HCT116 (cell line): ENCODE data around the gene IGFL4. TPM values are rescaled to one million over a fixed set of nuclear protein-coding genes. Genes with fewer than 3 reads are reported as not detected.

Source experiments
- ATAC-seq: fragments of 200-7000 bp; cut with Tn5 transposase; 2 replicates; pipeline ENCODE4 v1.9.1; 2020; ENCODE audit warnings: mild to moderate bottlenecking, moderate library complexity
- BruUV-seq: library from RNA; stranded (reverse); fragments of 400-500 nt; replicated peaks from 2 replicates; lab custom pipeline; 2021; lab: Mats Ljungman, UMichigan
- CTCF ChIA-PET: fragments of 300-600 bp; sonication (Branson Sonifier 250); formaldehyde crosslinking; loops from one replicate; lab custom pipeline; 2021; ENCODE audit warnings: antibody characterized with exemption; lab: Charles Lee
- POLR2A ChIA-PET: fragments of 300-600, 350-600 bp; sonication (Branson Sonifier 250); formaldehyde crosslinking; loops from one replicate; lab custom pipeline; 2021; ENCODE audit warnings: antibody characterized with exemption; lab: Charles Lee
- RAD21 ChIA-PET, 2 experiments: fragments of 300-600 bp; sonication (Branson Sonifier 250); formaldehyde crosslinking; loops; one replicate each; lab custom pipeline; 2023; ENCODE audit warnings: low total read pairs in 2 of 2; ENCODE audit not compliant: uncharacterized antibody in 2 of 2, unreplicated experiment in 2 of 2, low non-redundant PET in 1 of 2; lab: Charles Lee
- DNase-seq: peaks from one replicate; pipeline ENCODE4 v3.0.0-alpha.2; 2010; ENCODE audit warnings: low read depth, low spot score
- H2AFZ ChIP-seq: fragments of 200-600 bp; shearing (Covaris generic), sonication (generic); 2 replicates; pipeline ENCODE4 v1.6.1; 2017; ENCODE audit warnings: low read depth, mixed run types, mixed read lengths, antibody characterized with exemption, low read length; ENCODE audit not compliant: poor library complexity, severe bottlenecking
- H3K27ac ChIP-seq: 2 replicates; pipeline ENCODE4 v1.5.1; 2012; ENCODE audit warnings: low read depth, low read length
- H3K27me3 ChIP-seq: fragments of 200-600 bp; sonication (generic); 2 replicates; pipeline ENCODE4 v1.6.1; 2016; ENCODE audit warnings: mixed run types, low read length, mixed read lengths; ENCODE audit not compliant: insufficient read depth
- H3K36me3 ChIP-seq, 2 experiments: fragments of 200-500 bp in 1 of 2; fragments of 200-600 bp in 1 of 2; sonication (Bioruptor generic) in 1 of 2; sonication (generic) in 1 of 2; 2 replicates each; pipeline versions ENCODE4 v1.5.1 to v1.6.1; 2014 to 2016; ENCODE audit warnings: low read length in 2 of 2, inconsistent platforms in 1 of 2, mixed read lengths in 1 of 2, mixed run types in 1 of 2; ENCODE audit not compliant: insufficient read depth in 2 of 2, control insufficient read depth in 1 of 2
- H3K4me1 ChIP-seq, 2 experiments: fragments of 200-600 bp in 1 of 2; sonication (generic) in 1 of 2; 2 replicates each; pipeline versions ENCODE4 v1.5.1 to v1.6.1; 2012 to 2017; ENCODE audit warnings: low read length in 2 of 2, inconsistent platforms in 1 of 2, mild to moderate bottlenecking in 1 of 2, mixed read lengths in 1 of 2, mixed run types in 1 of 2, moderate library complexity in 1 of 2; ENCODE audit not compliant: insufficient read depth in 2 of 2, control insufficient read depth in 1 of 2
- H3K4me2 ChIP-seq: fragments of 200-600 bp; sonication (generic); 2 replicates; pipeline ENCODE4 v1.6.1; 2017; ENCODE audit warnings: mixed run types, low read length, mixed read lengths
- H3K4me3 ChIP-seq, 2 experiments: fragments of 200-600 bp in 1 of 2; sonication (generic) in 1 of 2; replicated peaks in 1 of 2; 2 replicates each; pipeline ENCODE4 v1.5.1; 2011 to 2016; ENCODE audit warnings: low read length in 2 of 2, control low read depth in 1 of 2, low read depth in 1 of 2, mild to moderate bottlenecking in 1 of 2, mixed read lengths in 1 of 2, mixed run types in 1 of 2
- H3K79me2 ChIP-seq: fragments of 200-600 bp; sonication (generic); 2 replicates; pipeline ENCODE4 v1.6.1; 2017; ENCODE audit warnings: mild to moderate bottlenecking, mixed run types, low read length, moderate library complexity, mixed read lengths; ENCODE audit not compliant: insufficient read depth
- H3K9ac ChIP-seq: fragments of 200-600 bp; sonication (generic); 2 replicates; pipeline ENCODE4 v1.6.1; 2016; ENCODE audit warnings: low read length, mixed read lengths
- H3K9me2 ChIP-seq: fragments of 200-600 bp; sonication (generic), shearing (Covaris generic); 2 replicates; pipeline ENCODE4 v1.6.1; 2017; ENCODE audit warnings: mixed run types, mild to moderate bottlenecking, moderate library complexity; ENCODE audit not compliant: insufficient read depth
- H3K9me3 ChIP-seq, 2 experiments: fragments of 200-500 bp in 1 of 2; fragments of 200-600 bp in 1 of 2; sonication (Bioruptor generic) in 1 of 2; sonication (generic) in 1 of 2; 2 replicates each; pipeline ENCODE4 v1.6.1; 2014 to 2017; ENCODE audit warnings: low read length in 2 of 2, mixed read lengths in 2 of 2, inconsistent platforms in 1 of 2, low read depth in 1 of 2, mild to moderate bottlenecking in 1 of 2, mixed run types in 1 of 2, moderate library complexity in 1 of 2; ENCODE audit not compliant: control insufficient read depth in 1 of 2, insufficient read depth in 1 of 2
- H4K20me1 ChIP-seq: fragments of 200-600 bp; sonication (generic), shearing (Covaris generic); 2 replicates; pipeline ENCODE4 v1.6.1; 2017; ENCODE audit warnings: mixed run types, mild to moderate bottlenecking, moderate library complexity; ENCODE audit not compliant: insufficient read depth
- CBX3 ChIP-seq: IDR thresholded peaks from 2 replicates; pipeline ENCODE4 v1.6.1; 2012; ENCODE audit warnings: low read depth
- CTCF ChIP-seq, 3 experiments: fragments of 200-600 bp in 1 of 3; sonication (generic) in 1 of 3; IDR thresholded peaks in 2 of 3; conservative IDR thresholded peaks in 1 of 3; 2 replicates each; pipeline ENCODE4 v1.5.1; 2012 to 2017; ENCODE audit warnings: low read depth in 2 of 3, low read length in 2 of 3, antibody characterized with exemption in 1 of 3, borderline replicate concordance in 1 of 3, control low read depth in 1 of 3, mild to moderate bottlenecking in 1 of 3, mixed read lengths in 1 of 3, mixed run types in 1 of 3, moderate library complexity in 1 of 3; ENCODE audit not compliant: insufficient read depth in 1 of 3
- EGR1 ChIP-seq: IDR thresholded peaks from 2 replicates; pipeline ENCODE4 v1.6.1; 2012; ENCODE audit warnings: low read depth
- JUND ChIP-seq: IDR thresholded peaks from 2 replicates; pipeline ENCODE4 v1.6.1; 2012
- POLR2A ChIP-seq: IDR thresholded peaks from 2 replicates; pipeline ENCODE4 v1.7.0; 2011; ENCODE audit warnings: borderline replicate concordance; ENCODE audit not compliant: insufficient read depth, insufficient read length; ENCODE audit errors: extremely low read depth
- ZNF274 ChIP-seq: fragments of 200-500 bp; sonication (Bioruptor generic); IDR thresholded peaks from 2 replicates; pipeline ENCODE4 v1.6.1; 2014; ENCODE audit warnings: mild to moderate bottlenecking, low read depth, low read length, inconsistent platforms
- intact Hi-C: fragments of 100-400 bp; cut with micrococcal nuclease; formaldehyde crosslinking; loops from 2 replicates; pipeline ENCODE4 v1.10.0; 2022
- total RNA-seq: library from RNA; stranded (reverse); gene quantifications from one replicate; pipeline ENCODE4 v1.2.1, GENCODE V29; 2021; ENCODE audit not compliant: unreplicated experiment
- TF ChIP-seq, protein P1 (sequence below): IDR thresholded peaks from 2 replicates; pipeline ENCODE4 v1.6.1; 2012; ENCODE audit warnings: low read depth
- TF ChIP-seq, protein P2 (sequence below): IDR thresholded peaks from 2 replicates; pipeline ENCODE4 v1.6.1; 2012

The IGFL4 gene
- total RNA-seq, 1 experiment from 2014 or later = not detected

DNA sequence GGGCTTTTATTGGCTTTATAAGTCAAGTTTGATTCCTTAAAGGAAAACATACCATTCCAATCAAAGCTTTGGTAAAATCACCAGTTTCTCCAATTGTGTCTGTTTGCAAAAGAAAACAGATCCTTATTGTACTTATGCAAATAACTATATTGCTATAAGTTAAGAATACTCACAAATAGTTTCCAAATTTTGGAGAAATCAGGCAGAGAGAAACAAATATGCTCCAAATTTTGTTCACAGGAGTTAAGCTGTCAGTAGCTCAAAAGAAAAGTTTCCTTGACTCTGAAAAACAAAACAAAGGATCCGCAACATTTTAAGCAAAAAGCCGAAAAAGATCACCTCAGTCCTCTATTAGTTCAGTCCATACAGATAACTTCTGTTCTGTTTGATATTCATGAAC lies 19.2 kb upstream of the IGFL4 start:
- CTCF ChIA-PET = no interaction called here
- ATAC-seq (no peak), DNase-seq (no peak)
- Histone ChIP-seq H3K4me1 (peaks cover 0 to 6% of the 10 kb centered on the region in 2 experiments; a peak in 1 of 4 replicates), H3K9me3 (no peaks in the 10 kb centered on the region), H3K9me2 (no peaks in the 10 kb centered on the region), H3K9ac (no peak overlapping the region), H3K79me2 (no peaks in the 10 kb centered on the region), H3K4me2 (no peak overlapping the region), H2AFZ (no peak overlapping the region), H3K27me3 (peaks cover 67% of the 10 kb centered on the region), H4K20me1 (0 out of 2 replicates have a peak, but pooled peaks cover 7% of the 10 kb centered on the region), H3K27ac (no peak overlapping the region), H3K36me3 (no peaks in the 10 kb centered on the region), H3K4me3 (no peak overlapping the region)
- BruUV-seq = no TSS peak
- RAD21 ChIA-PET = no interaction called here
- intact Hi-C loops = loop anchor here (1.0 kb wide), 1 partner anchor 10 kb away; no protein-coding TSS in a partner anchor
- TF ChIP-seq, protein P1, sequence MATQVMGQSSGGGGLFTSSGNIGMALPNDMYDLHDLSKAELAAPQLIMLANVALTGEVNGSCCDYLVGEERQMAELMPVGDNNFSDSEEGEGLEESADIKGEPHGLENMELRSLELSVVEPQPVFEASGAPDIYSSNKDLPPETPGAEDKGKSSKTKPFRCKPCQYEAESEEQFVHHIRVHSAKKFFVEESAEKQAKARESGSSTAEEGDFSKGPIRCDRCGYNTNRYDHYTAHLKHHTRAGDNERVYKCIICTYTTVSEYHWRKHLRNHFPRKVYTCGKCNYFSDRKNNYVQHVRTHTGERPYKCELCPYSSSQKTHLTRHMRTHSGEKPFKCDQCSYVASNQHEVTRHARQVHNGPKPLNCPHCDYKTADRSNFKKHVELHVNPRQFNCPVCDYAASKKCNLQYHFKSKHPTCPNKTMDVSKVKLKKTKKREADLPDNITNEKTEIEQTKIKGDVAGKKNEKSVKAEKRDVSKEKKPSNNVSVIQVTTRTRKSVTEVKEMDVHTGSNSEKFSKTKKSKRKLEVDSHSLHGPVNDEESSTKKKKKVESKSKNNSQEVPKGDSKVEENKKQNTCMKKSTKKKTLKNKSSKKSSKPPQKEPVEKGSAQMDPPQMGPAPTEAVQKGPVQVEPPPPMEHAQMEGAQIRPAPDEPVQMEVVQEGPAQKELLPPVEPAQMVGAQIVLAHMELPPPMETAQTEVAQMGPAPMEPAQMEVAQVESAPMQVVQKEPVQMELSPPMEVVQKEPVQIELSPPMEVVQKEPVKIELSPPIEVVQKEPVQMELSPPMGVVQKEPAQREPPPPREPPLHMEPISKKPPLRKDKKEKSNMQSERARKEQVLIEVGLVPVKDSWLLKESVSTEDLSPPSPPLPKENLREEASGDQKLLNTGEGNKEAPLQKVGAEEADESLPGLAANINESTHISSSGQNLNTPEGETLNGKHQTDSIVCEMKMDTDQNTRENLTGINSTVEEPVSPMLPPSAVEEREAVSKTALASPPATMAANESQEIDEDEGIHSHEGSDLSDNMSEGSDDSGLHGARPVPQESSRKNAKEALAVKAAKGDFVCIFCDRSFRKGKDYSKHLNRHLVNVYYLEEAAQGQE = no peak
- TF ChIP-seq CTCF (IDR thresholded peaks at IDR 0.05 in 2 of 3, conservative IDR thresholded peaks at IDR 0.05 in 1 of 3; ENCODE audit: borderline replicate concordance in 1 of 3, insufficient read depth in 1 of 3, low read depth in 2 of 3, low read length in 2 of 3) (no peak), POLR2A (no peak), EGR1 (no peak), ZNF274 (no peak), JUND (no peak), CBX3 (no peak)
- TF ChIP-seq, protein P2, sequence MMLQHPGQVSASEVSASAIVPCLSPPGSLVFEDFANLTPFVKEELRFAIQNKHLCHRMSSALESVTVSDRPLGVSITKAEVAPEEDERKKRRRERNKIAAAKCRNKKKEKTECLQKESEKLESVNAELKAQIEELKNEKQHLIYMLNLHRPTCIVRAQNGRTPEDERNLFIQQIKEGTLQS = no peak
- POLR2A ChIA-PET = no interaction called here
